ENCODE measurements around the gene ITCH. TPM values are rescaled to one million over a fixed set of nuclear protein-coding genes. Genes with fewer than 3 reads are reported as not detected.
"Not testable (repeated sequence)": the region's sequence is repeated elsewhere in the genome, so short reads cannot be mapped to it uniquely, and the experiment has no call there.

Gene ITCH
- total RNA-seq, 1 donor from 2014 or later, result 110 TPM

DNA sequence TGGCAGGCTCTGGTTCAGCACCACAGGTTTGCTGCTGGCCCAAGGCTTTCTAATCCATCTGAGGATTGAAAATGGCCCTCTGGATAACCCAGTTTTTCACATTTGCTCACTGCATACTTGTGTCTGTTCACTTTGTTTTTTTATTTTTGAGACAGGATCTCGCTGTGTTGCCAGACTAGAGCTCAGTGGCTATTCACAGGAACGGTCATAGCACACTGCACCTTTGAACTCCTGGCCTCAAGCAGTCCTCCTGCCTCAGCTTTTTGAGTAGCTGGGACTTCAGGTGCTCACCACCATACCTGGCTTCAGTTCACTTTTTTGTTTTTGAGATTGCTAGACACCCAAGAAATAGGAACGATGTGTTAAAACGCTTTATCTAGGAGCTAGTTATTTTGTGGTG lies 57.9 kb downstream of the ITCH start:
- DNase-seq, result no peak

DNA sequence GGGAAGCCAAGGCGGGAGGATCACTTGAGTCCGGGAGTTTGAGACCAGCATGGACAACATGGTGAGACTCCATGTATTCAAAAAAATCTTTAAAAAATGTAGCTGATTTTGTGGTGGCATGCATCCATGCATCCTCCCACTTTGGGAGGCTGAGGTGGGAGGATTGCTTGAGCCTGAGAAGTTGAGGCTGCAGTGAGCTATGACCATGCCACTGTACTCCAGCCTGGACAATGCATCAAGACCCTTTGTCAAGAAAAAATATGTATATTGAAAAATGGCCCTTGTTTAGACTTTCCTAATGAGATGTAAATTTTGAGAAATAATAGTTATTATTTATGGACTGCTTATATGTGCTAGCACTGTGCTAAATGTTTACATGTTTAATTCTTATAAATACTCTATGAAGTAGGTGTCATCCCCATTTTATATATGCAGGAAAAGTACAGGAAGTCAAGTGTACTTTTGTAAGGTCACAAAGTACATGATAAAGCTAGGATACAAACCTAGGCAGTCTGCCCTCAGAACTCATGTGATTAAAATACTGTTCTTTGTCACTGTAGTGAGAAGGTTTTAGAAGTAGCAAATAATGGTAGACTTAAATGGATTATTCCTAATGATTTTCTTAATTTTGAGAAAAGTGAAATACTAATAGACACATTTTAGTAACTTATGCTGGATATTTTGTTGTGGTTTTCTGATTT lies 58.8 kb downstream of the ITCH start:
- no peak for DNase-seq

GRCh38 chr20:34425032-34425690 lies 62.1 kb downstream of the ITCH start:
- not testable (repeated sequence) for DNase-seq

- no peak for DNase-seq
Measured at GRCh38 chr20:34426026-34426425, 63.0 kb downstream of the ITCH start.

DNA sequence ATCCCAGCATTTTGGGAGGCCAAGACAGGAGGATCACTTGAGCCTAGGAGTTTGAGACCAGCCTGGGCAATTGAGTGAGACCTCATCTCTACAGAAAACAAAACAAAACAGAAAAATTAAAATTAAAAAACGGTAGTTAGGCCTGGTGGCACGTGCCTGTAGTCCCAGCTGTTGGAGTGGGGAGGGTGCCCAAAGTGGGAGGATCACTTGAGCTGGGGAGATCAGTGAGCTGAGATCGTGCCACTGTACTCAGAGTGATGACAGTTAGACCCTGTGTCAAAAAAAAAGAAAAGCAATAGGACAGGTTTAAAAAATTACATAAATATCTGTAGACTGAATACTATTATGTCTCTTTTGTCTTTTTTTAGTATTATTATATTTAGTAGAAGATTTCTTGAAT lies 64.3 kb downstream of the ITCH start:
- DNase-seq, result no peak

- no peak for DNase-seq
Measured at GRCh38 chr20:34427784-34428183, 64.7 kb downstream of the ITCH start.

- no peak for DNase-seq
Measured at GRCh38 chr20:34431168-34431567, 68.1 kb downstream of the ITCH start.

- DNase-seq, result not testable (repeated sequence)
Measured at GRCh38 chr20:34432663-34433062, 69.6 kb downstream of the ITCH start.

- no peak for DNase-seq
Measured at GRCh38 chr20:34433391-34433790, 70.3 kb downstream of the ITCH start.

- no peak for DNase-seq
Measured at GRCh38 chr20:34435589-34435988, 72.5 kb downstream of the ITCH start.

DNA sequence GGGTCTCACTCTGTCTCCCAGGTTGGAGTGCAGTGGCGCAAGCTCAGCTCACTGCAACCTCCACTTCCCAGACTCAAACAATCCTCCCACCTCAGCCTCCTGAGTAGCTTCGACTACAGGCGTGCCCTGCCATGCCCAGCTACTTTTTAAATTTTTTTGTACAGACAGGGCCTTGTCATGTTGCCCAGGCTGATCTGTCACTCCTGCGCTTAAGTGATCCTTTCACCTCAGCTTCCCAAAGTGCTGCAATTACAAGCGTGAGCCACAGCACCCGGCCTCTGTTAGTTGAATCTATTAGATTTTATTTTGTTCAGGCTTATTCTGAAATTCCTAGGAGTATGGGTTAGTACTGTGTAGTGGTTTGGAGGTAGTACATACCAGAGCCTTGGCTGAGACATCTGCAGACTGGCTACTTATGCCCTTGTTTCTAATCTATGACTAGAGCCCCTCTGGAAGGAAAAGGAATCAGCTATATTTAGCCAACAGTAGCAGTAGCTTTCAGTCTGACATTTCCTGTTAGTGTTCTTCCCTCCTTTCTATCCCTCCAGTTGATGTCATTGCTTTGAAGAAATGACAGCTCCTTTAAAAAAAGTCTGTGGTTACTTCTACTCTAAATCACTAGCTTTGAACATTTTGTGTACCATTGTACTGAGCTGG lies 74.4 kb downstream of the ITCH start:
- no peak for DNase-seq

DNA sequence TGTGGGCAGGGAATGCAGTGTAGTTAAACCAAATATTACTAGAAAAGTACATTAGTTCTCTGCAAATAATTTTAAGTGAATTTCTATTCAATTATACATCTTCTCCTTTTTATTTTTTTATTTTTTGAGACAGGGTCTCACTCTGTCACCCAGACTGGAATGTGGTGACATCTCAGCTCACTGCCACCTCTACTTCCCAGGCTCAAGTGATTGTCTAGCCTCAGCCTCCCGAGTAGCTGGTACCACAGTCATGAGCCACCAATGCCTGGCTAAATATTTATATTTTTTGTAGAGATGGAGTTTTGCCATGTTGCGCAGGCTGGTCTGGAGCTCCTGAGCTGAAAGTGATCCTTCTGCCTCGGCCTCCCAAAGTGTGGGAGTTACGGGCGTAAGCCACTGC lies 76.1 kb downstream of the ITCH start:
- no peak for DNase-seq

DNA sequence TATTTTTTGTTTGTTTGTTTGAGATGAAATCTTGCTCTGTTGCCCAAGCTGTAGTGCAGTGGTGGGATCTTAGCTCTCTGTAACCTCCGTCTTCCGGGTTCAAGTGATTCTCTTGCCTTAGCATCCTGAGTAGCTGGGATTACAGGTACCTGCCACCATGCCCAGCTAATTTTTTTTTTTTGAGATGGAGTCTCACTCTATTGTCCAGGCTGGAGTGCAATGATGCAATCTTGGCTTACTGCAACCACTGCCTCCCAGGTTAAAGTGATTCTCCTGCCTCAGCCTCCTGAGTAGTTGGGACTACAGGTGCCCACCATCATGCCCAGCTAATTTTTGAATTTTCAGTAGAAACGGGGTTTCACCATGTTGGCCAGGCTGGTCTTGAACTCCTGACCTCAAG lies 78.3 kb downstream of the ITCH start:
- DNase-seq, result not testable (repeated sequence)

DNA sequence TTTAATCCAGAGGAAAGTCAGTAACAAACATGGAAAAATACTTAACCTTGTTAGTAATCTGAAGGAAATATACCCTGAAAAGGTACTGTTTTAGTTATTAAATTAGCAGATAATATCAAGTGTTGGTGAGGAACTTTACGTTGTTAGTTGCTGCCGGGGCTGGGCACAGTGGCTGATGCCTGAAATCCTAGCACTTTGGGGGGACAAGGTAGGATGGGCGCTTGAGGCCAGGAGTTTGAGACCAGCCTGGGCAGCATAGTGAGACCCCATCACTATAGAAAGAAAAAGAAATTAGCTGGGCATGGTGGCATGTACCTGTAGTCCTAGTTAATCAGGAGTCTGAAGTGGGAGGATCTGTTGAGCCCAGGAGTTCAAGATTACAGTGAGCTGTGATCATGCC lies 80.5 kb downstream of the ITCH start:
- DNase-seq, result no peak

DNA sequence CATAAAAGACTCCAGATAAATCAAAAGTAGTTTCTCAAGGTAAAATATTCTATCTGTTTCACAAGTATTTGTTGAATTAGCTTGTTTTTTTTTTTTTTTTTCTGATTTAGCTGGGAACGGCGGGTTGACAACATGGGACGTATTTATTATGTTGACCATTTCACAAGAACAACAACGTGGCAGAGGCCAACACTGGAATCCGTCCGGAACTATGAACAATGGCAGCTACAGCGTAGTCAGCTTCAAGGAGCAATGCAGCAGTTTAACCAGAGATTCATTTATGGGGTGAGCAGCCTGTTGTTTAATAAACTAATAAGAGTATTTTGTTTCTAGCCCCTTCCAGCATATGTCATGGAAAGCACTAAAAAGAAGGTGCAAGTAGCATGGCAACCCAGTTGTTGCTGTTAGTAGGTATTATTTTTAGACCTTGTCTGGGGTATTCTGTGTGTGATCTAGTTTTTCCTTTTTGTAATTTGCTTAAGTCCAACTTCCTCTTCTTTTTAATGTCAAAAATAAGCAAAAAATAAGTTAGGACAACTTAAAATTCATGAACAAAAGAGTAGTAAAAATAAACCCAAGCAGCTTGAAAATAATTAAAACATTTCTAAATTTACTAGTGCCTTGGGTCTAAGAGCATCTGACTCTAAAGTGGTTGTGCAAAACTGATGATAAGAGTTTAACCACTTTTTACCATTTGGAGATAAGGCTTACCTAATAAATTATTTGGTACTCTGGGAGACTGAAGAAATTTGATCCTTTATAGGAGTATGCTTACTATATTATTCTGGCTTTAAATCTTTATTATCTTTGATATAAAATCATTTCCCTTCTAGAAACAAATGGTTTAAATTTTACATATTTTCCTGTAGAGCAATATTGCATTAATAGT lies 82.3 kb downstream of the ITCH start:
- no peak for DNase-seq

- no peak for DNase-seq
Measured at GRCh38 chr20:34448517-34448916, 85.4 kb downstream of the ITCH start.

DNA sequence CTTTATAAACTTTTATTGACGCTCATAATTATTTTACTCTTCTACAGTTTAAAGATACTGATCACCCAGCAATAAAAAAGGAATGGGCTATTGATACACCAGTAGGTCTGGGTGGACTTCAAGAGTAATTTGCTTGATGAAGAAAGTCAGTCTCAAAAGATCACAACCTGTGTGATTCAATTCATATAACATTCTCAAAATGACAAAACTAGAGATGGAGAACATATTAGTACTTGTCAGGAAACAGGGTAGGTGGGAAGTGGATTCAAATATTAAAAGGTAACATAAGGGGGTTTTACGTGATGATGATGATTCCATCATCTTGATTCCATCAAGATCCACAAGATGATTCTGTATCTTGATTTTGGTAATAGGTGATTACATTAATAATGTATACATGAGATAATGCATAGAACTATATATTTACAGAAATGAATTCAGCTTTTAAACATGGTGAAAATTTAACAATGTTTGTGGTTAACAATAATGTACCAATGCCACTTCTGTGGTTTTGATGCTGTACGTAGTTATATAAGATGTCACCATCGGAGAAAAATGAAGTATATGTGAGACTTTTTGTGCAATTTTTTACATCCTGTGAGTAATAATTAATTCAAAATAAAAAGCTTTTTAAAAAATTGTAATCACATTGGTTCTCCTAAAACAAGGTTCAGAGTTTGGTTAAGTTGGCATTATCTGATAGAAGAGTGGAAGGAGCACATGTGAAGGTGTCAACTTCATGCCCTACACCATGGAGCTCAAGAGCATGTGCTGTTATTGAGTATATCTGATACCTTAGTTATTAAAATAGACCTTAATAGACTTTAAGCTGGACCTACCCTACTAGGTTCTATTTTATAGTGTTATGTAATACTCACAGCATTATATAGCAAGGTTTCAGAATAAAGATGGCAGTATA lies 86.9 kb downstream of the ITCH start:
- DNase-seq, result no peak

- DNase-seq, result no peak
Measured at GRCh38 chr20:34452281-34452982, 89.4 kb downstream of the ITCH start.

DNA sequence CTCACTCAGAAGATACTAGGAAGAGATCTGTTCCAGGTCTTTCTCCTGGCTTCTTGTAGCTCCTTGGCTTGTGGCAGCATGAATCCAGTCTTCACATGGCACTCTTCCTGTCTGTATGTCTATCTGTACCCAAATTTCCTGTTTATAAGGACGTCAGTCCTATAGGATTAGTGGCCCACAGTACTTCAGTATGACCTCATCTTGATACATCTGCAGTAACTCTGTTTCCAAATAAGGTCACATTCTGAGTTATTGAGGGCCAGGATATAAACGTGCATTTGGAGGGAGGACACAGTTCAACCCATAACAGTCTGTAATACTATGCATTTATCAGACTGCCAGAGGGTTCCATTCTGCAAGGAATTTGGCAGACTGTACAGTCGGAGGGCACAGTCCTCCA lies 95.6 kb downstream of the ITCH start:
- DNase-seq, result no peak

DNA sequence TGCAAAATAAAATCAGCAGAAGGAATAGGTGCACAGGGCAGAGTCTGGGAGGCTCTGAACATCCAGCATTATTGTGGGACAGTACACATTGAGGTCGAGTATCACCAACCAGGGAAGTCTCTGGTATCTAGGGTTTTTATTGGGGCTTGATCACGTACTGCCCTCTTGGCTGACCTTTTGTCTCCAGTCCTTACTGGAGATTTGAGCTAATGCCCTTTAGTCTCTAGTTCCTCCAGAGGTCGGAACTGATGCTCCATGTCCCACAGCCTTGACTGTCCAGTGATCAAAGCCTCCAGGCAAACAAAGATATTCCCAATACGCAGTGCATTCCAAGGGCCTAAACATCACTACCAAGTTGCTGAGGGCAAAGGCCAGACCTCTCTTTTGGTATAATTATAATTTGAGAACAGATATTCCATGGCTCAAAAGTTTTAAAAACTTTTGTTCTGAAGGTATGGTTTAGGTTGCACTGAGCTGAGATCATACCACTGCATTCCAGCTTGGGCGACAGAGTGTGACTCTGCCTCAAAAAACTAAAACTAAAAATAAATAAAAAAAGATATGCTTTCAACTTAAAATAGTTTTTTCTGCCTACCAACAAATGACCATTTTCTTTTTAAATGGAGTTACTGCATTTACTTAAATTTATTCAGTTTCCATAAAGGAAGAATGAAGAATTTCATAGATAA lies 96.3 kb downstream of the ITCH start:
- no peak for DNase-seq

DNA sequence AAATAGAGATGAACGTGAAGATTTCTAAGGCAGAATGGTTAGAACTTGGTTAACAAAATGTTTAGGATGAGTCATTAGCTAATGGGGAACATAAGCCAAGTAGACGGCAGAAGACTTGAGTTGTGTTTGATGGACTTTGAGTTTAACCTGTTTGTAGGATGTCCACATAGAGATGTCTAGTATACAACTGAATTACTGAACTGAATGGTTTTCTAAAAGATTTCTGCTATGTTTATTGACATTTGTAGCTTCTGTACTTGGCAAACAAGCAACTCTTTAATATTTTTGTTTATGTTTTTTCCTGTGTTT lies 98.7 kb downstream of the ITCH start:
- DNase-seq, result no peak
